Esophagus muscularis mucosa (tissue), 4 donors: ENCODE measurements around the gene EVA1C.

Experiments used
- CTCF ChIP-seq, 3 experiments: fragments of 200-600 bp in 2 of 3; fragments of 450-650 bp in 1 of 3; sonication (generic) in 2 of 3; IDR thresholded peaks; one replicate each; pipeline ENCODE4 v1.5.1; 2017 to 2019; ENCODE audit warnings: antibody characterized with exemption in 3 of 3, mild to moderate bottlenecking in 2 of 3, moderate library complexity in 1 of 3
- EP300 ChIP-seq: sonication (generic); formaldehyde crosslinking; IDR thresholded peaks from one replicate; pipeline ENCODE4 v1.6.1; 2017; ENCODE audit warnings: antibody characterized with exemption
- POLR2A ChIP-seq: fragments of 450-650 bp; IDR thresholded peaks from one replicate; pipeline ENCODE4 v1.6.1; 2017; ENCODE audit warnings: antibody characterized with exemption, moderate library complexity, mild to moderate bottlenecking, low read depth
- POLR2AphosphoS5 ChIP-seq, 2 donors: sonication (generic); formaldehyde crosslinking; IDR thresholded peaks; one replicate each; pipeline ENCODE4 v1.6.1; 2017; ENCODE audit warnings: antibody characterized with exemption in 2 of 2

GRCh38 chr21:32537569-32537881, 125.0 kb downstream of the EVA1C start:
- no peak for TF ChIP-seq POLR2AphosphoS5 (IDR thresholded peaks at IDR 0.05)
- TF ChIP-seq CTCF (IDR thresholded peaks at IDR 0.05), result no peak
- TF ChIP-seq POLR2A, result no peak
- TF ChIP-seq EP300, result no peak
